GM18498 (cell line): ENCODE data around the gene MSANTD4.
"Not testable (repeated sequence)": the region's sequence is repeated elsewhere in the genome, so short reads cannot be mapped to it uniquely, and the experiment has no call there.

Experiments
- ATAC-seq: cut with Tn5 transposase; IDR thresholded peaks from one replicate; pipeline ENCODE4 v1.9.1; 2021; ENCODE audit warnings: mild to moderate bottlenecking, moderate library complexity; ENCODE audit not compliant: unreplicated experiment

MSANTD4 gene

GRCh38 chr11:106014620-106015019, 7.4 kb downstream of the MSANTD4 start:
- ATAC-seq: no peak

GRCh38 chr11:106014035-106014434, 8.0 kb downstream of the MSANTD4 start:
- no peak for ATAC-seq

- ATAC-seq: no peak
Measured at GRCh38 chr11:106012744-106013143, 9.3 kb downstream of the MSANTD4 start.

- no peak for ATAC-seq
Measured at GRCh38 chr11:106011481-106011880, 10.6 kb downstream of the MSANTD4 start.

- not testable (repeated sequence) for ATAC-seq
Measured at GRCh38 chr11:106003094-106003493, 18.9 kb downstream of the MSANTD4 start.

GRCh38 chr11:106001304-106002012, 20.6 kb downstream of the MSANTD4 start:
- ATAC-seq: peak; percentile 42

GRCh38 chr11:105991888-105992287, 30.2 kb downstream of the MSANTD4 start:
- no peak for ATAC-seq

GRCh38 chr11:105989124-105989523, 32.9 kb downstream of the MSANTD4 start:
- no peak for ATAC-seq

GRCh38 chr11:105988197-105988596, 33.8 kb downstream of the MSANTD4 start:
- ATAC-seq: no peak

GRCh38 chr11:105986554-105986953, 35.5 kb downstream of the MSANTD4 start:
- peak; percentile 57 for ATAC-seq

GRCh38 chr11:105979997-105980703, 41.9 kb downstream of the MSANTD4 start:
- ATAC-seq: no peak

- ATAC-seq: no peak
Measured at GRCh38 chr11:105975128-105975527, 46.9 kb downstream of the MSANTD4 start.

GRCh38 chr11:105969756-105970155, 52.3 kb downstream of the MSANTD4 start:
- ATAC-seq: no peak

GRCh38 chr11:105968021-105968697, 53.9 kb downstream of the MSANTD4 start:
- no peak for ATAC-seq

- ATAC-seq: no peak
Measured at GRCh38 chr11:105960252-105961245, 61.5 kb downstream of the MSANTD4 start.
